PC-9 (cell line): ENCODE results near the gene SLC35F3. TPM values are rescaled to one million over a fixed set of nuclear protein-coding genes. Genes with fewer than 3 reads are reported as not detected.
A peak's percentile ranks its signal among the peaks of the same experiment; 100 is the strongest.

ENCODE experiments used
- BruUV-seq: library from RNA; stranded (reverse); fragments of 400-500 nt; replicated peaks from 2 replicates; lab custom pipeline; 2021; lab: Mats Ljungman, UMichigan
- CTCF ChIA-PET: fragments of 300-600 bp; sonication (Branson Sonifier 250); formaldehyde crosslinking; loops from one replicate; lab custom pipeline; 2022; ENCODE audit warnings: antibody characterized with exemption; lab: Charles Lee
- POLR2A ChIA-PET: fragments of 300-600 bp; sonication (Branson Sonifier 250); formaldehyde crosslinking; loops from one replicate; lab custom pipeline; 2022; ENCODE audit warnings: antibody characterized with exemption; ENCODE audit not compliant: unreplicated experiment; lab: Charles Lee
- DNase-seq, 2 experiments: peaks; one replicate each; pipeline versions ENCODE4 v3.0.0 to v3.0.0-alpha.2; 2015 to 2022; ENCODE audit warnings: mixed read lengths in 1 of 2
- H2AFZ ChIP-seq: fragments of 200-600 bp; sonication (generic); 2 replicates; pipeline ENCODE4 v1.8.1; 2017; ENCODE audit warnings: antibody characterized with exemption
- H3F3A ChIP-seq: fragments of 200-600 bp; sonication (generic); 2 replicates; pipeline ENCODE4 v1.8.1; 2017; ENCODE audit warnings: antibody characterized with exemption, mild to moderate bottlenecking, low read depth; ENCODE audit not compliant: insufficient read depth
- H3K27ac ChIP-seq: fragments of 200-600 bp; sonication (generic); 2 replicates; pipeline ENCODE4 v1.6.1; 2016; ENCODE audit warnings: mixed run types
- H3K27me3 ChIP-seq: fragments of 200-600 bp; sonication (generic); 2 replicates; pipeline ENCODE4 v1.6.1; 2016; ENCODE audit warnings: low read depth, mixed run types; ENCODE audit not compliant: insufficient read depth
- H3K36me3 ChIP-seq: fragments of 200-600 bp; sonication (generic); 2 replicates; pipeline ENCODE4 v1.6.1; 2016; ENCODE audit warnings: low read depth, mixed run types
- H3K4me1 ChIP-seq: fragments of 200-600 bp; sonication (generic); replicated peaks from 2 replicates; pipeline ENCODE4 v1.6.1; 2016; ENCODE audit warnings: mixed run types; ENCODE audit not compliant: insufficient read depth
- H3K4me2 ChIP-seq: fragments of 200-600 bp; sonication (generic); 2 replicates; pipeline ENCODE4 v1.6.1; 2017; ENCODE audit warnings: mixed run types
- H3K4me3 ChIP-seq: fragments of 200-600 bp; sonication (generic); 2 replicates; pipeline ENCODE4 v1.6.1; 2016; ENCODE audit warnings: mixed run types
- H3K79me2 ChIP-seq: fragments of 200-600 bp; sonication (generic); 2 replicates; pipeline ENCODE4 v1.6.1; 2017; ENCODE audit warnings: low read depth, mixed run types
- H3K9me2 ChIP-seq: fragments of 200-600 bp; sonication (generic); 2 replicates; pipeline ENCODE4 v1.8.1; 2017; ENCODE audit warnings: mild to moderate bottlenecking; ENCODE audit not compliant: insufficient read depth
- H3K9me3 ChIP-seq: fragments of 200-600 bp; sonication (generic); 2 replicates; pipeline ENCODE4 v1.8.1; 2016; ENCODE audit warnings: low read depth; ENCODE audit not compliant: insufficient read depth
- H4K20me1 ChIP-seq: fragments of 200-600 bp; sonication (generic); 2 replicates; pipeline ENCODE4 v1.8.1; 2017; ENCODE audit not compliant: insufficient read depth
- CTCF ChIP-seq: fragments of 200-600 bp; sonication (generic); conservative IDR thresholded peaks from 2 replicates; pipeline ENCODE4 v1.6.1; 2017; ENCODE audit warnings: mixed run types, antibody characterized with exemption, mild to moderate bottlenecking, moderate library complexity
- EZH2 ChIP-seq: fragments of 200-600 bp; sonication (generic); IDR thresholded peaks from 2 replicates; pipeline ENCODE4 v1.8.0; 2017; ENCODE audit warnings: antibody characterized with exemption, low read depth
- intact Hi-C: fragments of 100-400 bp; cut with micrococcal nuclease; formaldehyde crosslinking; loops from one replicate; pipeline ENCODE4 v1.10.0; 2022; ENCODE audit not compliant: unreplicated experiment
- total RNA-seq: library from RNA; stranded (reverse); gene quantifications from 2 replicates; pipeline ENCODE4 v1.2.3, GENCODE V29; 2021

The SLC35F3 gene
- total RNA-seq, 1 experiment from 2014 or later = 6.1 TPM

GRCh38 chr1:234123867-234124266 lies 219.4 kb downstream of the SLC35F3 start:
- Histone ChIP-seq H3K27ac (no peak overlapping the region), H3K4me1 (no peaks in the 10 kb centered on the region), H4K20me1 (no peaks in the 10 kb centered on the region), H3K4me2 (no peak overlapping the region), H3K79me2 (no peaks in the 10 kb centered on the region), H3F3A (no peaks in the 10 kb centered on the region), H3K9me3 (no peaks in the 10 kb centered on the region), H2AFZ (no peak overlapping the region), H3K27me3 (no peaks in the 10 kb centered on the region), H3K9me2 (no peaks in the 10 kb centered on the region), H3K36me3 (no peaks in the 10 kb centered on the region), H3K4me3 (no peak overlapping the region)
- no TSS peak for BruUV-seq
- ChIA-PET CTCF (interaction anchor here (0.6 to 0.7 kb wide), 2 partner anchors 250 to 1381 kb away, joined by 3 to 13 read pairs; no protein-coding TSS in a partner anchor), POLR2A (interaction anchor here (0.6 kb wide), 1 partner anchor 1204 kb away, joined by 6 read pairs; the partner anchor contains the start of gene ARID4B)
- no peak for TF ChIP-seq EZH2
- no peak for TF ChIP-seq CTCF
- intact Hi-C loops = no loop called here
- no peak for DNase-seq

- ChIA-PET CTCF (no interaction called here), POLR2A (no interaction called here)
- H4K20me1 ChIP-seq = no peaks in the 10 kb centered on the region
- intact Hi-C loops = no loop called here
- H3K27ac ChIP-seq = no peak overlapping the region
- BruUV-seq = no TSS peak
- H3K79me2 ChIP-seq = no peaks in the 10 kb centered on the region
- H3K9me3 ChIP-seq = no peaks in the 10 kb centered on the region
- no peaks in the 10 kb centered on the region for H3K9me2 ChIP-seq
- DNase-seq = peak in 1 of 2 experiments; percentile 26
- H3F3A ChIP-seq = no peaks in the 10 kb centered on the region
- H3K4me2 ChIP-seq = no peak overlapping the region
- H3K4me3 ChIP-seq = no peak overlapping the region
- no peaks in the 10 kb centered on the region for H3K27me3 ChIP-seq
- H3K4me1 ChIP-seq = no peaks in the 10 kb centered on the region
- no peak overlapping the region for H2AFZ ChIP-seq
- TF ChIP-seq CTCF = peak; percentile 62; the same call in 1 of the 2 replicates
- no peak for TF ChIP-seq EZH2
- H3K36me3 ChIP-seq = no peaks in the 10 kb centered on the region
Measured at GRCh38 chr1:234125283-234125682, 220.8 kb downstream of the SLC35F3 start.

GRCh38 chr1:234125714-234126113 lies 221.2 kb downstream of the SLC35F3 start:
- BruUV-seq = no TSS peak
- TF ChIP-seq CTCF = no peak
- no peak for TF ChIP-seq EZH2
- intact Hi-C loops = no loop called here
- no peak for DNase-seq
- ChIA-PET POLR2A (no interaction called here), CTCF (interaction anchor here (0.6 kb wide), 1 partner anchor 430 kb away, joined by 3 read pairs; no protein-coding TSS in a partner anchor)
- Histone ChIP-seq H3F3A (no peaks in the 10 kb centered on the region), H3K79me2 (no peaks in the 10 kb centered on the region), H3K4me3 (no peak overlapping the region), H3K27me3 (no peaks in the 10 kb centered on the region), H3K9me3 (no peaks in the 10 kb centered on the region), H2AFZ (no peak overlapping the region), H3K9me2 (no peaks in the 10 kb centered on the region), H3K4me2 (no peak overlapping the region), H3K36me3 (no peaks in the 10 kb centered on the region), H3K4me1 (no peaks in the 10 kb centered on the region), H4K20me1 (no peaks in the 10 kb centered on the region), H3K27ac (no peak overlapping the region)
